Dendritic cell treated with granulocyte-macrophage colony-stimulating factor and Interleukin-4, amounts not matched to agents 40 ng/mL and 50 ng/mL, for 4 days (primary cell): ENCODE measurements around the gene YRDC.
A peak's percentile ranks its signal among the peaks of the same experiment; 100 is the strongest.

ENCODE experiments used
- H3K27ac Mint-ChIP-seq: one replicate; pipeline ENCODE4 v1.8.0; 2022; ENCODE audit warnings: mild to moderate bottlenecking, mixed read lengths
- H3K27me3 Mint-ChIP-seq: one replicate; pipeline ENCODE4 v1.8.0; 2022; ENCODE audit warnings: mild to moderate bottlenecking, mixed read lengths
- H3K36me3 Mint-ChIP-seq: one replicate; pipeline ENCODE4 v1.8.0; 2022; ENCODE audit warnings: low read depth, mixed read lengths
- H3K4me1 Mint-ChIP-seq: one replicate; pipeline ENCODE4 v1.8.0; 2022; ENCODE audit warnings: low read depth, mixed read lengths
- H3K4me3 Mint-ChIP-seq: one replicate; pipeline ENCODE4 v1.8.0; 2022; ENCODE audit warnings: mild to moderate bottlenecking, moderate library complexity, mixed read lengths
- H3K9me3 Mint-ChIP-seq: one replicate; pipeline ENCODE4 v1.8.0; 2022; ENCODE audit warnings: mixed read lengths
- intact Hi-C: fragments of 100-400 bp; cut with micrococcal nuclease; formaldehyde crosslinking; loops from one replicate; pipeline ENCODE4 v1.15.0; 2022

The YRDC gene, protein sequence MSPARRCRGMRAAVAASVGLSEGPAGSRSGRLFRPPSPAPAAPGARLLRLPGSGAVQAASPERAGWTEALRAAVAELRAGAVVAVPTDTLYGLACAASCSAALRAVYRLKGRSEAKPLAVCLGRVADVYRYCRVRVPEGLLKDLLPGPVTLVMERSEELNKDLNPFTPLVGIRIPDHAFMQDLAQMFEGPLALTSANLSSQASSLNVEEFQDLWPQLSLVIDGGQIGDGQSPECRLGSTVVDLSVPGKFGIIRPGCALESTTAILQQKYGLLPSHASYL

DNA sequence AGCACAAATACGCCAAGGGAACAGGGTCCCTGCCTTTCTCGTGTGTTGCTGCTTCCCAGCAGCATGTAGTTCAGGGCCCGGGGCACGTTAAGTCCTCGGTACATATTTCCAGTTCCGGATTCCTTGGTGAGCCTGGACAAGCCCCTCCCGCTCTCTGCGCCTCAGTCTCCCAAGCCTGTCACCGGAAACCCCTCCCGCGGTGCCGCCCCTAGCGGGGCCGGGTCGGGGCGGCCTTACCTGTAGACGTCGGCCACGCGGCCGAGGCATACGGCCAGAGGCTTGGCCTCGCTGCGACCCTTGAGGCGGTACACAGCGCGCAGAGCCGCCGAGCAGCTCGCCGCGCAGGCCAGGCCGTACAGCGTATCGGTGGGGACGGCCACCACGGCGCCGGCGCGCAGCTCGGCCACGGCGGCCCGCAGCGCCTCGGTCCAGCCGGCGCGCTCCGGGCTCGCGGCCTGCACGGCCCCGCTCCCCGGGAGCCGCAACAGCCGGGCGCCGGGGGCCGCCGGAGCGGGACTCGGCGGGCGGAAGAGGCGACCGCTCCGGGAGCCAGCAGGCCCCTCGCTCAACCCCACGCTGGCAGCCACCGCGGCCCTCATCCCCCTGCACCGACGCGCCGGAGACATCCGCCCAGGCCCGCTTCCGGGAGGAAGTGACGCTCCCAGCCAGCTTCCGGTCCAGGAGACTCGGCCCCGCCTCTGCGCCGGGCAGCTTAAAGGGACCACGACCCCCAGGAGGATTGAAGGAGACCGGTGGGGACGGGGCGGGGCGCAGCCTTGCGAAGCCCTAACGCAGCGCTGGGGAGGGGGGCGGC, at the start of gene YRDC, which contains the start of gene C1orf122:
Gene YRDC (minus strand): TSS at position 654 of the 814 bp plus-strand sequence. CDS start 28 bp downstream, at position 626.
Gene C1orf122 (plus strand): TSS at position 236 of the 814 bp plus-strand sequence. CDS start 615 bp downstream, outside the sequence.
- peak within 1 kb of the TSS; percentile 85 for H3K4me3 Mint-ChIP-seq
- H3K4me1 Mint-ChIP-seq = peaks cover 44% of the 10 kb centered on the region
- no peaks in the 10 kb centered on the region for H3K9me3 Mint-ChIP-seq
- no peaks in the 10 kb centered on the region for H3K27me3 Mint-ChIP-seq
- intact Hi-C loops = loop anchor here (2.0 to 10.0 kb wide), 3 partner anchors 51 to 210 kb away; partner anchors contain the start of genes GNL2, MTF1 and SF3A3
- H3K27ac Mint-ChIP-seq = peak within 1 kb of the TSS; percentile 94
- peaks cover 74% of the 10 kb centered on the region for H3K36me3 Mint-ChIP-seq

GRCh38 chr1:37854406-37854805, 46.4 kb upstream of the YRDC start:
- H3K9me3 Mint-ChIP-seq = no peaks in the 10 kb centered on the region
- peaks cover 24% of the 10 kb centered on the region for H3K4me1 Mint-ChIP-seq
- H3K27ac Mint-ChIP-seq = peak overlapping the region; percentile 34
- H3K27me3 Mint-ChIP-seq = no peaks in the 10 kb centered on the region
- H3K36me3 Mint-ChIP-seq = peaks cover 58% of the 10 kb centered on the region
- no peak overlapping the region for H3K4me3 Mint-ChIP-seq
- intact Hi-C loops = no loop called here

- H3K36me3 Mint-ChIP-seq = peaks cover 54% of the 10 kb centered on the region
- peaks cover 18% of the 10 kb centered on the region for H3K4me1 Mint-ChIP-seq
- H3K27ac Mint-ChIP-seq = no peak overlapping the region
- no peak overlapping the region for H3K4me3 Mint-ChIP-seq
- no peaks in the 10 kb centered on the region for H3K27me3 Mint-ChIP-seq
- no peaks in the 10 kb centered on the region for H3K9me3 Mint-ChIP-seq
- intact Hi-C loops = no loop called here
These were observed 45.1 kb upstream of the YRDC start for GRCh38 chr1:37853157-37853556.

DNA sequence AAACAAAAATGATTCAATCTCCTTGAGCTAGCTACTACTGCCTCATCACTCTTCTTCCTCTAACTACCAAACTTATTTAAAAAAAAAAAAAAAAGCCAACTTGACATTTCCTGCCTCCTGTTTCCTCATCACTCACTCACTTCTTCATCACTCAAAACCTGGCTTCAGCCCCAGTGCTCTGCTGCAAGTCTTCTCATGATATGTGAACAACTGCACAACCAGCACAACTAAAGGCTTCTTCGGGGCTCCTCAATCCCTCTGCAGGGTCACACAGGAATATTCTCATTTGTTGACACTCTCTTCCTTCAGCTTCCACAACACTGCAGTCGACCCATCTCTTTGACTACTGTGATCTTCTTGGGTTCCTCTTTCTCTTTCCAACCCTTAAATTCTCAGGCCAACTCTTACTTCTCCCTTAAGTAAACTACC, 43.8 kb upstream of the YRDC start:
- peaks cover 17% of the 10 kb centered on the region for H3K4me1 Mint-ChIP-seq

DNA sequence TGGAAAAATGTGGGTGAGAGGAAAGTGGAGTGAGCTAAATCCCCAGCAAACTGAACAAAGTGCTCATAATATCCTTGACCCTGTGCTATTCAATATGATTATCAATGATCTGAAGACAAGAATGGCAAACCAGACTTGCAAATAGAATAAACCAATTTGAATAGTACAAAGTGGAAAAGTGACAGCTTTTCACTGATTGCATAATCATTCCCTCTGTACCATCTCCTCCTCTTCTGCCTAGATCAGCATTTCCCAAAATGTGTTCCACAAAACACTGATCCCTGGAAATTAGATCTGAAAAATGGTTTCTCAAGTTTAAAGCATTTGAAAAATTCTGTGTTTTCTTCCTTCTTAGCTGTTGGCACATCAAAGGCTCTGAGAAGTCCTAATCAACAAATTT, 43.3 kb upstream of the YRDC start:
- H3K36me3 Mint-ChIP-seq = peaks cover 44% of the 10 kb centered on the region
- H3K4me3 Mint-ChIP-seq = no peak overlapping the region
- intact Hi-C loops = no loop called here
- H3K9me3 Mint-ChIP-seq = no peaks in the 10 kb centered on the region
- no peaks in the 10 kb centered on the region for H3K27me3 Mint-ChIP-seq
- peaks cover 17% of the 10 kb centered on the region for H3K4me1 Mint-ChIP-seq
- no peak overlapping the region for H3K27ac Mint-ChIP-seq

More for the DNA sequence above, 43.8 kb upstream of the YRDC start:
- H3K4me3 Mint-ChIP-seq = no peak overlapping the region
- peaks cover 47% of the 10 kb centered on the region for H3K36me3 Mint-ChIP-seq
- H3K9me3 Mint-ChIP-seq = no peaks in the 10 kb centered on the region
- H3K27ac Mint-ChIP-seq = no peak overlapping the region
- H3K27me3 Mint-ChIP-seq = no peaks in the 10 kb centered on the region
- intact Hi-C loops = no loop called here

GRCh38 chr1:37850352-37850955, 42.4 kb upstream of the YRDC start:
- peaks cover 41% of the 10 kb centered on the region for H3K36me3 Mint-ChIP-seq
- no peaks in the 10 kb centered on the region for H3K27me3 Mint-ChIP-seq
- no peaks in the 10 kb centered on the region for H3K9me3 Mint-ChIP-seq
- intact Hi-C loops = no loop called here
- H3K4me3 Mint-ChIP-seq = no peak overlapping the region
- H3K4me1 Mint-ChIP-seq = peaks cover 21% of the 10 kb centered on the region
- no peak overlapping the region for H3K27ac Mint-ChIP-seq

DNA sequence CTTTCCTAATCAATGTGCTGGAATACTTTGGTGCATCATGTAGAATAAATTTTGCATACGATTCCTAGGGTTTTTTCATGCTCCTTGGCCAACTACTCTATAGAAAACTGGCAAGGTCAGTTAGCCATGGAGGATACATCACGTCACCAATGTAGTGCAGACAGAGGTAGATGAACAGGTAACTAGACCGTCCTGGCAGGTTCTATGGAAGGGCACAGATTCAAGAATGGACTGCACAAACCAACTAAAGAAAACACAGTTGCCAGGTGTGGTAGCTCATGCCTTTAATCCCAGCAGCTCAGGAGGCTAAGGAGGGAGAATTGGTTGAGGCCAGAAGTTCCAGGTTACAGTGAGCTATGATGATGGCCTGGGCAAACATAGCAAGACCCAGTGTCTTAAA, 41.5 kb upstream of the YRDC start:
- H3K4me3 Mint-ChIP-seq = no peak overlapping the region
- peaks cover 40% of the 10 kb centered on the region for H3K36me3 Mint-ChIP-seq
- intact Hi-C loops = no loop called here
- no peaks in the 10 kb centered on the region for H3K27me3 Mint-ChIP-seq
- H3K9me3 Mint-ChIP-seq = no peaks in the 10 kb centered on the region
- peaks cover 31% of the 10 kb centered on the region for H3K4me1 Mint-ChIP-seq
- H3K27ac Mint-ChIP-seq = no peak overlapping the region

DNA sequence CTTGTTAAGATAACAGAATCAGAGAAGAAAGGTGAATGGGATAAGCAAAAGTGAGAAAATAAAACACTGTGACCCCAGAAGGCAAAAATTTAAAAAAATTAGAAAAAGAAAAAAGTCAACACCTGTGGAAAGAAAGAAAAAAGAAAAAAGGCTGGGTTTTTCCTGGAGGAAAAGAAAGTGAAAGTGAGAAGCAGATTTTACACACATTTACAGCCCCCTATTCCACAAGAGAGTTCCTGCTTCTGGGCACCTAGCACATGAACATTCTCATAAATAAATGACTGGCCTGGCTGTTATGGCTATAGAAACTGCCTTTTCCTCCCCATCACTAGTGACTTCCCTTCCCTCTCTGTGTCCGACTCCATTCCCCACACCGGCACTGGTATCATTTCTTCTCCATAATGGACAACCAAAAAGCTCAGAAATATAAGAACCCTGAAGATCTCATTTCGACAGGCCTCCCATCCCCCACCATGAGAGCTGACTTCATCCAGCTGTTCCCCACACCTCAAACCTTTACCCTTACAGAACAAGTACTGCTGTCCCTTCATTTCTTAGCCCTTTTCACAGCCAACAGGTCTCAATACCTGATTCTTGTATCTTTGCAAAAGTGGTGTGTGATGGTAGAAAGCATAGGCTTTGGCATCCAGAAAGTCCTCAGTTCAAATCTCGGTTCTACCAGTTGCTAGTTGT, 38.8 kb upstream of the YRDC start:
- no peak overlapping the region for H3K4me3 Mint-ChIP-seq
- H3K36me3 Mint-ChIP-seq = peaks cover 37% of the 10 kb centered on the region
- no peak overlapping the region for H3K27ac Mint-ChIP-seq
- peaks cover 55% of the 10 kb centered on the region for H3K4me1 Mint-ChIP-seq
- no peaks in the 10 kb centered on the region for H3K27me3 Mint-ChIP-seq
- intact Hi-C loops = no loop called here
- no peaks in the 10 kb centered on the region for H3K9me3 Mint-ChIP-seq

GRCh38 chr1:37845786-37846185, 37.8 kb upstream of the YRDC start:
- Mint-ChIP-seq H3K27me3 (no peaks in the 10 kb centered on the region), H3K27ac (peak overlapping the region; percentile 62), H3K36me3 (peaks cover 47% of the 10 kb centered on the region), H3K4me1 (peaks cover 60% of the 10 kb centered on the region), H3K4me3 (no peak overlapping the region), H3K9me3 (no peaks in the 10 kb centered on the region)
- intact Hi-C loops = no loop called here

- H3K9me3 Mint-ChIP-seq = no peaks in the 10 kb centered on the region
These were observed 37.1 kb upstream of the YRDC start for GRCh38 chr1:37845049-37845646.

DNA sequence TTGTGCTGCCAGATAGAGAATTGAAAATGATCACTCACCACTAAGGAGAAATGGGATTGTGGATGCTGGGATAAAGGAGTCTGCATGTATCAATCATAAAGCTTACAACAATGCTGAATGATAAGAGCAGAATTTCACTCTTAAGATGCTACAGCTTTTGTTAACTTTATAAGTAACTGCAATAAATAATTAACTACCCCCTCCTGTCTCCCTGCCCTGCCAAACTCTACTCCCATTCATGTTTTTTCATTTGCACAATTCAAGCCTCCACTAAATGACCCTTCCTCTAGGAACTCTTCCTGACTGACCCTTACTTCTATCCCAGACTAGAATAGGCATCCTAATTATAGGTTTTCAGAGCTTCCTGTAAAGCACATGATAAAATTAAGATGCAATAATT, 36.5 kb upstream of the YRDC start:
- Mint-ChIP-seq H3K4me1 (peaks cover 60% of the 10 kb centered on the region), H3K27ac (no peak overlapping the region)

More at GRCh38 chr1:37845049-37845646, 37.1 kb upstream of the YRDC start:
- H3K4me3 Mint-ChIP-seq = no peak overlapping the region
- peaks cover 54% of the 10 kb centered on the region for H3K36me3 Mint-ChIP-seq
- peak overlapping the region; percentile 62 for H3K27ac Mint-ChIP-seq
- peaks cover 60% of the 10 kb centered on the region for H3K4me1 Mint-ChIP-seq
- H3K27me3 Mint-ChIP-seq = no peaks in the 10 kb centered on the region
- intact Hi-C loops = no loop called here

GRCh38 chr1:37841652-37842051, 33.6 kb upstream of the YRDC start:
- intact Hi-C loops = no loop called here
- Mint-ChIP-seq H3K36me3 (peaks cover 76% of the 10 kb centered on the region), H3K4me1 (peaks cover 50% of the 10 kb centered on the region), H3K4me3 (no peak overlapping the region), H3K27me3 (no peaks in the 10 kb centered on the region), H3K27ac (no peak overlapping the region), H3K9me3 (no peaks in the 10 kb centered on the region)

More for the DNA sequence above, 36.5 kb upstream of the YRDC start:
- no peaks in the 10 kb centered on the region for H3K9me3 Mint-ChIP-seq
- H3K36me3 Mint-ChIP-seq = peaks cover 58% of the 10 kb centered on the region
- no peaks in the 10 kb centered on the region for H3K27me3 Mint-ChIP-seq
- no peak overlapping the region for H3K4me3 Mint-ChIP-seq
- intact Hi-C loops = no loop called here

- peaks cover 85% of the 10 kb centered on the region for H3K36me3 Mint-ChIP-seq
- H3K27me3 Mint-ChIP-seq = no peaks in the 10 kb centered on the region
- no peak overlapping the region for H3K4me3 Mint-ChIP-seq
- intact Hi-C loops = no loop called here
- no peak overlapping the region for H3K27ac Mint-ChIP-seq
- no peaks in the 10 kb centered on the region for H3K9me3 Mint-ChIP-seq
- peaks cover 42% of the 10 kb centered on the region for H3K4me1 Mint-ChIP-seq
These were observed 32.7 kb upstream of the YRDC start for GRCh38 chr1:37840711-37841110.
